ENCODE data around the gene VWF. TPM values are rescaled to one million over a fixed set of nuclear protein-coding genes. Genes with fewer than 3 reads are reported as not detected.

VWF gene
- total RNA-seq, 1 donor from 2014 or later = 0.10 TPM

- peaks cover 49% of the 10 kb centered on the region for H3K27me3 Mint-ChIP-seq
- no peak overlapping the region for H3K4me3 Mint-ChIP-seq (ENCODE audit: low read depth)
- no peak for DNase-seq (ENCODE audit: low spot score, unreplicated experiment)
- H3K4me1 Mint-ChIP-seq (ENCODE audit: low read depth) = no peaks in the 10 kb centered on the region
- TF ChIP-seq CTCF (IDR thresholded peaks at IDR 0.05; ENCODE audit: unreplicated experiment) = no peak
- H3K27ac Mint-ChIP-seq = no peak overlapping the region
- no peaks in the 10 kb centered on the region for H3K9me3 Mint-ChIP-seq (ENCODE audit: low read depth)
- no peaks in the 10 kb centered on the region for H3K36me3 Mint-ChIP-seq (ENCODE audit: insufficient read depth)
Measured at GRCh38 chr12:5952031-5952430, 172.4 kb downstream of the VWF start.

- no peak for TF ChIP-seq CTCF (IDR thresholded peaks at IDR 0.05; ENCODE audit: unreplicated experiment)
- Mint-ChIP-seq H3K27ac (no peak overlapping the region), H3K9me3 (ENCODE audit: low read depth) (no peaks in the 10 kb centered on the region), H3K36me3 (ENCODE audit: insufficient read depth) (no peaks in the 10 kb centered on the region), H3K4me1 (ENCODE audit: low read depth) (peaks cover 6% of the 10 kb centered on the region), H3K4me3 (ENCODE audit: low read depth) (no peak overlapping the region), H3K27me3 (peaks cover 74% of the 10 kb centered on the region)
- DNase-seq (ENCODE audit: low spot score, unreplicated experiment) = no peak
Measured at GRCh38 chr12:5948696-5949095, 175.8 kb downstream of the VWF start.

GRCh38 chr12:5947006-5947405 is 177.5 kb downstream of the VWF start:
- Mint-ChIP-seq H3K27ac (no peak overlapping the region), H3K4me1 (ENCODE audit: low read depth) (peaks cover 6% of the 10 kb centered on the region), H3K27me3 (peaks cover 79% of the 10 kb centered on the region), H3K4me3 (ENCODE audit: low read depth) (no peak overlapping the region), H3K36me3 (ENCODE audit: insufficient read depth) (no peaks in the 10 kb centered on the region), H3K9me3 (ENCODE audit: low read depth) (no peaks in the 10 kb centered on the region)
- no peak for DNase-seq (ENCODE audit: low spot score, unreplicated experiment)
- TF ChIP-seq CTCF (IDR thresholded peaks at IDR 0.05; ENCODE audit: unreplicated experiment) = no peak

- Mint-ChIP-seq H3K36me3 (ENCODE audit: insufficient read depth) (no peaks in the 10 kb centered on the region), H3K27ac (no peak overlapping the region), H3K27me3 (peaks cover 76% of the 10 kb centered on the region), H3K4me1 (ENCODE audit: low read depth) (peaks cover 6% of the 10 kb centered on the region), H3K9me3 (ENCODE audit: low read depth) (no peaks in the 10 kb centered on the region), H3K4me3 (ENCODE audit: low read depth) (peak overlapping the region; percentile 81)
- TF ChIP-seq CTCF (IDR thresholded peaks at IDR 0.05; ENCODE audit: unreplicated experiment) = no peak
- no peak for DNase-seq (ENCODE audit: low spot score, unreplicated experiment)
Measured at GRCh38 chr12:5946388-5946787, 178.1 kb downstream of the VWF start.

- Mint-ChIP-seq H3K36me3 (ENCODE audit: insufficient read depth) (no peaks in the 10 kb centered on the region), H3K4me1 (ENCODE audit: low read depth) (peaks cover 6% of the 10 kb centered on the region), H3K27me3 (peaks cover 71% of the 10 kb centered on the region)
Measured at GRCh38 chr12:5945071-5946008, 179.1 kb downstream of the VWF start, which contains the start of gene ANO2. TSS of gene ANO2 (minus strand) at chr12:5945259. CDS start at chr12:5945217, 42 bp downstream.

More at GRCh38 chr12:5945071-5946008, 179.1 kb downstream of the VWF start, which contains the start of gene ANO2:
- peak; percentile 64 for DNase-seq (ENCODE audit: low spot score, unreplicated experiment)
- H3K4me3 Mint-ChIP-seq (ENCODE audit: low read depth) = peak within 1 kb of the TSS; percentile 83
- peak; percentile 20 for TF ChIP-seq CTCF (IDR thresholded peaks at IDR 0.05; ENCODE audit: unreplicated experiment)
- peak within 1 kb of the TSS; percentile 79 for H3K27ac Mint-ChIP-seq
- H3K9me3 Mint-ChIP-seq (ENCODE audit: low read depth) = no peaks in the 10 kb centered on the region
